Endothelial cell of umbilical vein (primary cell): ENCODE measurements around the gene NRG3. TPM values are rescaled to one million over a fixed set of nuclear protein-coding genes. Genes with fewer than 3 reads are reported as not detected.
A peak's percentile ranks its signal among the peaks of the same experiment; 100 is the strongest.

ENCODE experiments used
- BruUV-seq: library from RNA; stranded (reverse); fragments of 400-500 nt; replicated peaks from 2 replicates; lab custom pipeline; 2021; lab: Mats Ljungman, UMichigan
- CTCF ChIA-PET: fragments of 300-600, 350-600 bp; sonication (Branson Sonifier 250); formaldehyde crosslinking; loops from one replicate; lab custom pipeline; 2021; ENCODE audit warnings: antibody characterized with exemption, inconsistent platforms; lab: Charles Lee
- POLR2A ChIA-PET: fragments of 300-600, 350-600 bp; sonication (Branson Sonifier 250); formaldehyde crosslinking; loops from one replicate; lab custom pipeline; 2021; ENCODE audit warnings: antibody characterized with exemption, inconsistent platforms; lab: Charles Lee
- DNase-seq: peaks from one replicate; pipeline ENCODE4 v3.0.0-alpha.2; 2011; ENCODE audit warnings: low read depth, low spot score
- FAIRE-seq: peaks from 2 replicates; lab custom pipeline; 2011; peaks lifted over from hg19 to GRCh38; lab: Jason Lieb, UNC
- H2AFZ ChIP-seq: 2 replicates; pipeline ENCODE4 v1.6.0; 2012; ENCODE audit warnings: low read depth, low read length, control low read depth, inconsistent platforms
- H3K27ac ChIP-seq: 2 replicates; pipeline ENCODE4 v1.5.1; 2011; ENCODE audit warnings: low read depth, mild to moderate bottlenecking, control low read depth, low read length, moderate library complexity; ENCODE audit not compliant: insufficient read depth
- H3K27me3 ChIP-seq, 2 experiments: 2 replicates each; pipeline versions ENCODE4 v1.6.0 to v1.6.1; 2011; ENCODE audit warnings: low read length in 2 of 2, mixed read lengths in 1 of 2; ENCODE audit not compliant: control insufficient read depth in 2 of 2, insufficient read depth in 2 of 2
- H3K36me3 ChIP-seq, 2 experiments: 2 replicates in 1 of 2; 3 replicates in 1 of 2; pipeline ENCODE4 v1.5.1; 2011; ENCODE audit warnings: low read length in 2 of 2, mild to moderate bottlenecking in 1 of 2, moderate library complexity in 1 of 2; ENCODE audit not compliant: control insufficient read depth in 2 of 2, insufficient read depth in 2 of 2; ENCODE audit errors: extremely low read depth in 1 of 2
- H3K4me1 ChIP-seq: 3 replicates; pipeline ENCODE4 v1.5.1; 2011; ENCODE audit warnings: mild to moderate bottlenecking, low read length; ENCODE audit not compliant: control insufficient read depth, insufficient read depth; ENCODE audit errors: extremely low read depth
- H3K4me2 ChIP-seq: 2 replicates; pipeline ENCODE4 v1.6.1; 2011; ENCODE audit warnings: low read length, control low read depth, mixed read lengths; ENCODE audit not compliant: insufficient read depth
- H3K4me3 ChIP-seq, 3 experiments: fragments of 200-600 bp in 1 of 3; sonication (generic), shearing (Covaris generic) in 1 of 3; replicated peaks in 1 of 3; 2 replicates each; pipeline ENCODE4 v1.5.1; 2011 to 2016; ENCODE audit warnings: control low read depth in 3 of 3, low read length in 3 of 3, mild to moderate bottlenecking in 2 of 3, inconsistent platforms in 1 of 3, low read depth in 1 of 3, moderate library complexity in 1 of 3; ENCODE audit not compliant: insufficient read depth in 1 of 3
- H3K79me2 ChIP-seq: 2 replicates; pipeline ENCODE4 v1.6.0; 2012; ENCODE audit warnings: low read length, inconsistent platforms; ENCODE audit not compliant: control insufficient read depth, insufficient read depth
- H3K9ac ChIP-seq: replicated peaks from 2 replicates; pipeline ENCODE3; 2011; ENCODE audit warnings: low read length, control low read depth; ENCODE audit not compliant: insufficient read depth; ENCODE audit errors: extremely low read depth
- H3K9me1 ChIP-seq: replicated peaks from 3 replicates; pipeline ENCODE4 v1.6.0; 2011; ENCODE audit warnings: mild to moderate bottlenecking, low read length; ENCODE audit not compliant: control insufficient read depth, insufficient read depth; ENCODE audit errors: extremely low read depth
- H3K9me3 ChIP-seq: replicated peaks from 2 replicates; pipeline ENCODE4 v1.5.1; 2012; ENCODE audit warnings: low read length, inconsistent platforms; ENCODE audit not compliant: control insufficient read depth, insufficient read depth
- H4K20me1 ChIP-seq: replicated peaks from 2 replicates; pipeline ENCODE3; 2011; ENCODE audit warnings: mild to moderate bottlenecking, low read length; ENCODE audit not compliant: control insufficient read depth, insufficient read depth; ENCODE audit errors: extremely low read depth
- CTCF ChIP-seq, 2 donors: IDR thresholded peaks; 1 replicate in 1 of 2; 2 replicates in 1 of 2; pipeline ENCODE4 v1.5.1; 2011; ENCODE audit warnings: low read length in 2 of 2, mild to moderate bottlenecking in 2 of 2, moderate library complexity in 2 of 2, control low read depth in 1 of 2, inconsistent platforms in 1 of 2, low read depth in 1 of 2; ENCODE audit not compliant: insufficient read depth in 1 of 2; ENCODE audit errors: extremely low read depth in 1 of 2
- EZH2 ChIP-seq: IDR thresholded peaks from 2 replicates; pipeline ENCODE4 v1.6.1; 2012; ENCODE audit warnings: borderline replicate concordance, low read depth, mild to moderate bottlenecking, moderate library complexity, low read length, inconsistent platforms; ENCODE audit not compliant: severe bottlenecking
- FOS ChIP-seq: IDR thresholded peaks from 2 replicates; pipeline ENCODE4 v1.6.1; 2011; ENCODE audit warnings: mild to moderate bottlenecking, low read length, moderate library complexity, borderline replicate concordance; ENCODE audit not compliant: insufficient read depth
- GATA2 ChIP-seq: IDR thresholded peaks from 2 replicates; pipeline ENCODE4 v1.7.0; 2011; ENCODE audit warnings: low read depth, mild to moderate bottlenecking, moderate library complexity, mixed read lengths, low read length; ENCODE audit not compliant: insufficient read length, insufficient read depth
- JUN ChIP-seq: IDR thresholded peaks from 2 replicates; pipeline ENCODE4 v1.6.1; 2011; ENCODE audit warnings: borderline replicate concordance, low read depth; ENCODE audit not compliant: insufficient read length, insufficient read depth
- MAX ChIP-seq: IDR thresholded peaks from 2 replicates; pipeline ENCODE4 v1.6.1; 2011; ENCODE audit not compliant: insufficient read depth, insufficient read length
- MYC ChIP-seq: IDR thresholded peaks from one replicate; pipeline ENCODE4 v1.6.1; 2011; ENCODE audit warnings: mild to moderate bottlenecking, low read depth, low read length
- POLR2A ChIP-seq: IDR thresholded peaks from 2 replicates; pipeline ENCODE4 v1.6.1; 2012; ENCODE audit warnings: low read depth, mild to moderate bottlenecking, control low read depth, low read length
- POLR2AphosphoS5 ChIP-seq: IDR thresholded peaks from 2 replicates; pipeline ENCODE4 v1.6.1; 2012; ENCODE audit warnings: low read depth, mild to moderate bottlenecking, control low read depth, low read length, moderate library complexity; ENCODE audit not compliant: insufficient read depth
- dilution Hi-C: fragments of 300-500 bp; cut with MboI; formaldehyde crosslinking; loops from one replicate; pipeline ENCODE4 v1.15.0; 2019; ENCODE audit warnings: low sequenced_read_pairs; ENCODE audit not compliant: extremely low pct_ligation_motif_present
- intact Hi-C: fragments of 100-400 bp; cut with micrococcal nuclease; formaldehyde crosslinking; loops from one replicate; pipeline ENCODE4 v1.10.0; 2022
- polyA plus RNA-seq, 4 experiments: library from polyadenylated mRNA; depleted of rRNA in 3 of 4; stranded (reverse) in 3 of 4; unstranded in 1 of 4; fragments of >200 nt; gene quantifications; 2 replicates each; pipeline versions ENCODE4 v1.2.1 to v1.2.3, GENCODE V29; 2011 to 2012; ENCODE audit warnings: missing spikeins in 1 of 4
- total RNA-seq: library from RNA; stranded (reverse); gene quantifications from 2 replicates; pipeline ENCODE4 v1.2.3, GENCODE V29; 2021

The NRG3 gene
- total and polyA plus RNA-seq, 2 donors (not counting 3 experiments of a cell fraction or from before 2014, with no cell fraction given), result 1.9 to 3.9 TPM

- TF ChIP-seq EZH2 (no peak), CTCF (IDR thresholded peaks at IDR 0.05; ENCODE audit: extremely low read depth in 1 of 2, insufficient read depth in 1 of 2, low read depth in 1 of 2, low read length in 2 of 2) (peak; percentile 15 to 38)
- no peak for FAIRE-seq
These were observed 275.3 kb downstream of the NRG3 start for GRCh38 chr10:82150123-82150900.

GRCh38 chr10:82160307-82160706, 285.3 kb downstream of the NRG3 start:
- no peak for FAIRE-seq
- Histone ChIP-seq H3K4me3 (no peak overlapping the region), H3K27ac (no peak overlapping the region), H3K9me3 (no peaks in the 10 kb centered on the region), H3K4me1 (no peaks in the 10 kb centered on the region), H4K20me1 (no peaks in the 10 kb centered on the region), H3K9ac (no peak overlapping the region), H3K27me3 (no peaks in the 10 kb centered on the region), H3K4me2 (no peak overlapping the region), H2AFZ (no peak overlapping the region), H3K9me1 (no peaks in the 10 kb centered on the region), H3K79me2 (no peaks in the 10 kb centered on the region), H3K36me3 (no peaks in the 10 kb centered on the region)
- no TSS peak for BruUV-seq
- intact Hi-C loops (no loop called here), dilution Hi-C loops (no loop called here)
- TF ChIP-seq POLR2A (no peak), EZH2 (no peak), POLR2AphosphoS5 (no peak), JUN (no peak), MAX (no peak), FOS (no peak), CTCF (IDR thresholded peaks at IDR 0.05; ENCODE audit: extremely low read depth in 1 of 2, insufficient read depth in 1 of 2, low read depth in 1 of 2, low read length in 2 of 2) (no peak), GATA2 (no peak), MYC (no peak)
- no peak for DNase-seq
- CTCF ChIA-PET, result no interaction called here
- POLR2A ChIA-PET, result no interaction called here

More at GRCh38 chr10:82150123-82150900, 275.3 kb downstream of the NRG3 start:
- Histone ChIP-seq H3K4me3 (no peak overlapping the region), H3K9me3 (no peaks in the 10 kb centered on the region), H3K27ac (no peak overlapping the region), H4K20me1 (no peaks in the 10 kb centered on the region), H2AFZ (no peak overlapping the region), H3K27me3 (no peaks in the 10 kb centered on the region), H3K9me1 (no peaks in the 10 kb centered on the region), H3K79me2 (no peaks in the 10 kb centered on the region), H3K4me1 (no peaks in the 10 kb centered on the region), H3K36me3 (no peaks in the 10 kb centered on the region), H3K4me2 (no peak overlapping the region), H3K9ac (no peak overlapping the region)
- POLR2A ChIA-PET, result no interaction called here
- dilution Hi-C loops, result no loop called here
- CTCF ChIA-PET, result interaction anchor here (0.8 to 0.9 kb wide), 2 partner anchors 103 to 819 kb away, joined by 3 to 6 read pairs; no protein-coding TSS in a partner anchor
- intact Hi-C loops, result loop anchor here (1.0 kb wide), 1 partner anchor 228 kb away; no protein-coding TSS in a partner anchor
- DNase-seq, result peak; percentile 25
- BruUV-seq, result no TSS peak
